ENCODE results near the gene MT2A.

GRCh38 chr16:56610609-56611111 is 2.3 kb downstream of the MT2A start:
- no peak for TF ChIP-seq EZH2 (IDR thresholded peaks at IDR 0.05; ENCODE audit: insufficient read depth, poor library complexity, severe bottlenecking)
- no peak for TF ChIP-seq EZH2phosphoT487 (IDR thresholded peaks at IDR 0.05; ENCODE audit: insufficient read depth, low read depth)

All from GM23248 (cell line).